Right forelimb (tissue), 1 donor: ENCODE measurements around the gene TNFSF9.

Experiments used
- DNase-seq: peaks from one replicate; pipeline ENCODE4 v3.0.0-alpha.2; 2018

The TNFSF9 gene, protein sequence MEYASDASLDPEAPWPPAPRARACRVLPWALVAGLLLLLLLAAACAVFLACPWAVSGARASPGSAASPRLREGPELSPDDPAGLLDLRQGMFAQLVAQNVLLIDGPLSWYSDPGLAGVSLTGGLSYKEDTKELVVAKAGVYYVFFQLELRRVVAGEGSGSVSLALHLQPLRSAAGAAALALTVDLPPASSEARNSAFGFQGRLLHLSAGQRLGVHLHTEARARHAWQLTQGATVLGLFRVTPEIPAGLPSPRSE

DNA sequence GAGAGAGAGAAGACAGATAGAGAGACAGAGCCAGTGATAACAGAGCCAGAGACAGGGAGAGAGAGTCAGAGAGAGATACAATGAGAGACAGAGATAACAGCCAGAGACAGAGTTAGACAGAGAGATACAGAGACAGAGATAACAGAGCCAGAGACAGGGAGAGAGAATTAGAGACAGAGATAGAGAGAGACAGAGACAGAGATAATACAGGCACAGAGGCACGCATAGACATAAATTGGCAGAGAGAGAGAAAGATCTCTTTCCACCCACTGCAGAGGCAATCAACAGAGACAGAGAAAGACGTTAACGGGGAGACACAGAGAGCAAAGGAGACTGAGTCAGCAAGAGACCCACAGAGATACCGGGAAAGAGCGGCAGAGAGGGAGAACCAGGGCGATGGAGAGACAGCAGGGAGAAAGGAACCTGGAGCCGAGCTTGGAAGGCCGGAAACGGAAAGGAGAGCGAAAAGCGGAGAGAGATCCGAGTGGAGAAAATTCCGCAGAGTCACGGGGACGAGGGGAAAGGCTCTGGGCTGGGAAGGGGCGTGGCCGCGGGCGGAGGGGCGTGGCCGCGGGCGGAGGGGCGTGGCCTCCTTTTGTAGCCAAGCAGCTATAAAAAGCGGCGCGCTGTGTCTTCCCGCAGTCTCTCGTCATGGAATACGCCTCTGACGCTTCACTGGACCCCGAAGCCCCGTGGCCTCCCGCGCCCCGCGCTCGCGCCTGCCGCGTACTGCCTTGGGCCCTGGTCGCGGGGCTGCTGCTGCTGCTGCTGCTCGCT, at the start of gene TNFSF9:
TSS of gene TNFSF9 (plus strand) at position 641 of the 777 bp plus-strand sequence. CDS start at position 652, 11 bp downstream.
- peak; percentile 96 for DNase-seq

DNA sequence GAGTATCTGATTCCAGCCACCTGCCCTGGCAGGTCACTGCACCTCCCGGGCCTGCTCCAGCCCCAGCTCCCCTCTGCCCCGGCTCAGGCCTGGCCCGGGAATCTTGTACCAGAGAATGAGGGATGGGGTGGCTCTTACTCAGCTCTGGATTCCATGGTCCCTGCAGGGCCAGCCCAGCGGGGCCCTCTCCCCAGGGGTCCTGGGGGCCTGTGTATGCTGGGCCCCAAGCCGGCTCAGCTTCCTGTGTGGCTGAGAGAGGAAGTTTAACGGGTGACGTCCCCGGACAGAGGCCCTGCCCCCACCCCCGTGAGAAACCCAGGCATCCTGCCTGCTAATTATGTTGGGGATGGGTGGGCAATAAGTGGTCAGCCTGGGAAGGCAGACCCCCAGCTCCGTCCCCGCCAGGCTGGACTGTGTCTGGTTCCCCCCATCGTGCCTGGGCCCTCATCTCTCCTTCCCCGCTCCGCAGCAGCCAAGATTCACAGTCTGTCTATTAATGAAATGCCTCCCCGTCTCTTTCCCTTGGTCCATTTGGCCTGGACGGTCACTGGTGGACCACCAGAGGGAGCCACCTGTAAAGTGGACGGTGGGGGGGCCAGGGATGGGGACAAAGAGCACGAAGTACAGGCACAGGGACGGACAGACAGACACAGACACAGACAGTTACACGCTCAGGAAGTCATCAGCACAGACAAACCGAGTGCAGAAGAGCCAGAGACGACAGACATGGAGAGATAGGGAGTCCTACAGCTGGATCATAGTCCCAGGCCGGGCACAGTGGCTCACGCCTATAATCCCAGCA, 49.1 kb upstream of the TNFSF9 start, which contains the start of gene DENND1C:
TSS of gene DENND1C (minus strand) at position 247 of the 802 bp plus-strand sequence. CDS start at position 155, 92 bp downstream.
- DNase-seq = no peak

DNA sequence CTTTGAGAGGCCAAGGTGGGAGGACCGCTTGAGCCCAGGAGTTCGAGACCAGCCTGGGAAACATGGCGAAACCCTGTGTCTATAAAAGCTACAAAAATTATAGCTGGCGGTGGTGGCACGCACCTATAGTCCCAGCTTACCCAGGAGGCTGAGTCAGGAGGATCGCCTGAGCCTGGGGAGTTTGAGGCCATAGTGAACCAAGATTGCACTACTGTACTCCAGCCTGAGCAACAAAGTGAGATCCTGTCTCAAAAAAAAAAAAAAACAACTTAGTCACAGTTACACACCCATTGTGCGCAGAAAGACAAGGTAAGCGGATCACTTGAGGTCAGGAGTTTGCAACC, 48.5 kb upstream of the TNFSF9 start:
- DNase-seq = no peak

DNA sequence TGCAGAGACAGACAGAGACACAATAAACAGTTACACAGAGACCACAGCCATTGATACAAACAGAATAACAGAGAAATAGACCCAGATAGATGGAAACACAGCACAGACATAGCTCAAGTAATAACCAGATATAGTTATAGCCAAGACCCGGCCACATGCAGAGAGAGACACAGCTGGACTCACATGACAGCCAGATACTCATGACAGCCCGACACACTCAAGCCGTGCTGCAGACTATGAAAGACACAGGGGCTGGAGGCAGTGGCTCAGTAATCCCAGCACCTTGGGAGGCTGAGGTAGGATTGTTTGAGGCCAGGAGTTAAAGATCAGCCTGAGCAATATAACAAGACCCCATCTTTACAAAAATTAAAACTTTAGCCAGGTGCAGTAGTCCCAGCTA, 47.6 kb upstream of the TNFSF9 start:
- DNase-seq = no peak

DNA sequence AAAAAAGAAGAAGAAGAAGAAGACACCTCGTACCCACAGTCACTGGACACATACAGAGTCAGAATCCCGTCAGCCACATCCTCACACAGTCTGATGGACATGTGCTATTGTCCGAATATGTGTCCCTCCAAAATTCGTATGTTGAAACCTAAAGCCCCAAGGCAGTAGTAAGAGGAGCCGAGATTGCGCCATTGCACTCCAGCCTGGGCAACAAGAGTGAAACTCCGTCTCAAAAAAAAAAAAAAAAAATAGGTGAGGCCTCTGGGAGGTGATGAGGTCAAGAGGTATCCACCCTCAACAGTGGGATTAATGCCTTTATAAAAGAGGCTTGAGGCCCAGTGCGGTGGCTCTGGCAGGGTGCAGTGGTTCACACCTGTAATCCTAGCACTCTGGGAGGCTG, 46.6 kb upstream of the TNFSF9 start:
- DNase-seq = no peak

DNA sequence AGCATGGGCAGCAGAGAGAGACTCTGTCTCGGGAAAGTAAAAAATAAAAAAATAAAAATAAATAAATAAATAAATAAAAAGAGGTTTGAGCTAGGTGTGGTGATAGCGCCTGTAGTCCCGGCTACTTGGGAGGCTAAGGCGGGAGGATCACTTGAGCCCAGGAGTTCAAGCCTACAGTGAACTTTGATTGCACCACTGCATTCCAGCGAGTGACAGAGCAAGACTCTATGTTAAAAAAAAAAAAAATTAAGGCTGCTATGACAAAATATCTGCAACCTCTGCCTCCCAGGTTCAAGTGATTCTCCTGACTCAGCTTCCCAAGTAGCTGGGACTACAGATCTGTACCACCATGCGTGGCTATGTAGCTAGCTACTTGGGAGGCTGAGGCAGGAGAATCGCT, 46.0 kb upstream of the TNFSF9 start:
- no peak for DNase-seq

DNA sequence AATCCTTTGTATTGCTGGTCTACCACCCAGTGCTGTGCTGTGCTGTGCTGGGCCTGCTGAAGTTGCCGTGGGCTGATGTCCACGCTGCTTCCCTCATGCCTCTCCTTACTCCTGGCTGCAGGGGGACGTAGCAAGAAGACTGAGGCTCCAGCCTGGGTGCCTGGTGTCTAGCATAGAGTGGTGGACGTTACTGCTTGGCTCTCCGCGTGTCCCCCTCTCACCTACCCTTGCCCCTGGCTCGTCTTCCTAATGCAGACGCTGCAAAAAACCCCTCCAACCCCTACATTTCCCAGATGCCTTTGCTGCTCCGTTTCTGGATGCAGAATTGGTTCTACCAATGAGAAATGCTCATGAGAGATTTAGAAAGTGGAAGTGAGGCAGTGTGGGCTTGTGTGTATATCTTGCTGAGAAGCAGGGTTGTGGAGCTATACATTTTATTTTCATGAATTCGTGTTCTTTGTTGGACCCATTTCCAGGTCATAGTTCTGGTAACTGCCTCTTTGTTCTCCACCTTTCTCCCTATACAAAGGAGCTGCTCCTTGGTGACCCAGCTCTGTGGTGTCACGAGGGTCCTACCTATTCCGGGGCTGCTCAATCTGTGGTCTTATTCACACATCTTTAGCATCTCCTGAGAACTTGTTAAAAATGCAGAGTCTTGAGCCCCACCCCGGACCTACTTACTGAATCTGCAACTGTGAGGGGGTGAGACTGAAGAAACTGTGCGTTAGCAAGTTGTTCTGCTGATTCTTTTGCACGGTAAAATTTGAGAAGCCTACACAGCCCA, 41.4 kb upstream of the TNFSF9 start:
- DNase-seq = no peak

DNA sequence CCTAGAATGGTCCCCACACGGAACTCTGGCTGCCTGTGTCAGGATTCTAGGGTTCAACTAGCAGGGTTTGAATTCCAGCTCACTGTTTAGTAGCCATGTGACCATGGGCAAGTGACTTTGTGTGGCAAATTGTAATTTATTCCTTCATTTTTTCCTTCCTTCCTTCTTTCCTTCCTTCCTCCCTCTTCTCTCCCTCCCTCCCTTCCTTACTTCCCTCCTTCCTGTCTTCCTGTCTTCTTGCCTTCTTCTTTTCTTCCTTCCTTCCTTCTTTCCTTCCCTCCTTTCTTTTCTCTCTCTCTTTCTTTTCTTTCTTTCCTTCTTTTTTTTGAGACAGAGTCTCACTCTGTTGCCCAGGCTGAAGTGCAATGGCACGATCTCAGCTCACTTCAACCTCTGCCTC, 40.7 kb upstream of the TNFSF9 start:
- DNase-seq = no peak

DNA sequence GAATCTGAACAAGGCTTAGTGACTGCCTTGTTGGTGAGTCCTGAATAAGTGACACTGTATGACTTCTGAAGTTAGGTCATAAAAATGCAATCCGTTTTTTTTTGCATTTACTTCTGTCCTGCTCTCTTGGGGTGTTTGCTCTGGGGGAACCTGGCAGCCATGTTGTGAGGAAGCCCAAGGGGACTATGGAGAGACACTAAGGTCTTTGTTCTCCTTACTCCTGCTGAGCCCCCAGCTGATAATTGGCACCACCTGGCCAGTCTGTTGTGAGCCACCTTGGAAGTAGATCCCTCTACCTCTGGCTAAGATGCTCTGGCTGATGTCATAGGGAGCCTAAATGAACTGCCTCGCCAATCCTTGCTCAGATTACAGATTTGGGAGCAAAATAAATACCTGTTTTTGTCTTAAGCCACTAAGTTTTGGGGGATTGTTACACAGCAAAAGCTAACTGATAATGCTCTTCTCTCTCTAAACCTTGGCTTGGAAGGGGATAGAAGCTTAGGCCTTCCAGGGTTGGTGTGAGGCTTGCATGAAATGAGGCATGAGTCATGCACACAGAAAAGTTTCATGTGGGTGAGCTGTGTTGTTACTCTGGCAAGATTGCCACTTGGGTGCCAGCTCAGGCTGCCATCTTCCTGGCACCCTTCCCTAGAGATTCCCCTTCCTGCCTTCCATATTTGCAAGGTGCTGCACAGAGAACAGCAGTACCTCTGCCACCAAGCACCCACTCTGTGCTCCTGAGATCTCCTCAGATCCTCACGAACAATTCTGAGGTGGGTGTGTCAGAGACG, 38.8 kb upstream of the TNFSF9 start:
- no peak for DNase-seq

DNA sequence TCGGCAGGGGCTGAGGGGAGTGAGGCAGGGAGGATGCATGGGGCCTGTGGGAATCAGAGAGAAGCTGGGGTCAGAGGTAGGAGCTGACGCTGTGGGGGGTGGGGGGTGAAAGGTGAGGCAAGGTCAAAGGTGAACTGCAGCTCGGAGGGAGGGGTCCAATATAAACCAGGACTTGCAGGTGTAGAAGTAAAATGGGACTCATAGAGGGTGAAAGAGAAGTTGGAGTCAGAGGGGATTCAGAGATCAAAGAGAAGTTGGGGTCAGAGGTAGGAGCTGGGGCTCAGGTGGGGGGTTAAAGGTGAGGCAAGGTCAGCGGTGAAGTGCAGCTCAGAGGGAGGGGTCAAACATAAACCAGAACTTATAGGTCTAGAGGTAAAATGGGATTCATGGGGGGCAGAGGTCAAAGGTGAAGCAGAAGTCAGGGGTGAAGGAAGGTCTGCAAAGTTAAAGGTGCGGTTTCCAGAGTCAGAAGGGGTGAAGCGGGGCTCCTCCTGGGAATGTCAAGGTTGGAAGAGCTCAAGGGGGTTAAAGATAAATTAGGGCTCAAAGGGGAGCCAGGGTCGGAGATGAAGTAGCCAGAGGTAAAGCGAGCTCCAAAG, 36.3 kb upstream of the TNFSF9 start:
- no peak for DNase-seq

DNA sequence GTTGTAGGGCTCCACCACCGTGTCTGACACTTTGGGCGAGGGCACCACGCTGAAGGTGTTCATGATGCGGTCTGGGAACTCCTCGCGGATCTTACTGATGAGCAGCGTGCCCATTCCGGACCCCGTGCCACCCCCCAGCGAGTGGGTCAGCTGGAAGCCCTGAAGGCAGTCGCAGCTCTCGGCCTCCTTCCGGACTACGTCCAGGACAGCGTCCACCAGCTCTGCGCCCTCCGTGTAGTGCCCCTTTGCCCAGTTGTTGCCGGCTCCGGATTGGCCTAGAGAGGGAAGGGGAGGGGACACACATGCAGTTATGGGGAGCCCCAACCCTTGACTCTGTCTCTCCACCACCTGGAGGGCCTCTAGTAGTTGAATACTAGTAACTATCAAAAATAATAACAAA, 34.9 kb upstream of the TNFSF9 start:
- no peak for DNase-seq

DNA sequence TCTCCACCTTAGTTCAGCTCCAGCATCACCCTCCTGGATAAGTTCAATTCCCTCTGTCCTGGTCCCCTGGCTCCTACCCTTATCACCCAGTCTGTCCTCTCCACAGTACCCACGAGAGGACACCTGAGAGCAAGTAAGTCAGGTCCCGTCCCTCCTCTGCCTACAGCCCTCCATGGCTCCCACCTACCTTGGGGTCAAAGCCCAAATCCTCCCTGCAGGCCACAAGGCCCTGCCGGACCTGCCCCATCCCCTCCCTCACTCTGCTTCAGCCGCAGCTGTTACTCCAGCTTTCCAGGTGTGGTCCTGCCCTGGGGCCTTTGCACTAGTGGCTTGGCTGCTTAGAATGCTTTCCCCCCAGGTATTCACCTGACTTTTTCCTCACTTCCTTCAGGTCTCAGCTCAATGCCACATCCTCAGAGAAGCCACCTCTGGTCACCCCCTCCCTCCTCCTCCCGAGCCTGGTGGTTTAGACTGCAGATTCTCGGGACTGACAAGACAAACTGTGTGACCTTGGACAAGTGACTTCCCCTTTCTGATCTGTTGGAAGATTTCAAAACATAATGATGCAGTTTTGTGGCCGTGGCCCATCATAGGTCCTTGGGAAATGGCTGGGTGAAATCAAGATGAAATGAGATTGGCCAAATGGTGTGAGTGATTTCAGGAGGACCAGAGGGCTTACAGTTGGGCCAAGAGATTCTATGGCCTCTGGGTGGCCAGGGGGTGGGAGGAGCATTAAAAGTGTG, 32.4 kb upstream of the TNFSF9 start:
- DNase-seq = no peak

DNA sequence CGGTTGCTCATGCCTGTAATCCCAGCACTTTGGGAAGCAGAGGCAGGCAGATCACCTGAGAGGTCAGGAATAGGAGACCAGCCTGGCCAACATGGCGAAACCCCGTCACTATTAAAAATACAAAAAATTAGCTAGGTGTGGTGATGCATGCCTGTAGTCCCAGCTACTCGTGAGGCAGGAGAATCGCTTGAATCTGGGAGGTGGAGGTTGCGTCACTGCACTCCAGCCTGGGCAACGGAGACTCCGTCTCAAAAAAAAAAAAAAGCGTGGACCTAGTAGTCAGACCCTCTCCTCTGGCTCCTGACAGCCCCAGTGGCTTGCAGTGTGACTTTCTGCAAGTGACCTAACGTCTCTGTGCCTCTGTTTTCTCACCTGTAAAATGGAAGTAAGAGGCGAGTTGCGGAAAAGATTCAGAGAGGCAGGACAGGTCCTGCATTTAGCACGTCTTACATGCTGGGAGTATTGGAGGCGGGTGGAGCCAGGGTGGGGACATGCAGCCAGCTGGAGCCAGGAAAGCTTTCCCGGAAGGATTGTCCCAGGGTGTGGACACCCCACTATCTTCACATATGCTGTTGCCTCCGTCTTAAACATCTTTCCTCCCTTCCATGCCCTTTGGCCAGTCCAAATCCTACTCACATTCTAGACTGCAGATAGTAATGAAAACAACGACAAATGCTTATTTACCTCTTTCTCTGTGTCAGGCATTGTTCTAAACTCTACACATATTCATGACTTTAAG, 31.6 kb upstream of the TNFSF9 start:
- no peak for DNase-seq

DNA sequence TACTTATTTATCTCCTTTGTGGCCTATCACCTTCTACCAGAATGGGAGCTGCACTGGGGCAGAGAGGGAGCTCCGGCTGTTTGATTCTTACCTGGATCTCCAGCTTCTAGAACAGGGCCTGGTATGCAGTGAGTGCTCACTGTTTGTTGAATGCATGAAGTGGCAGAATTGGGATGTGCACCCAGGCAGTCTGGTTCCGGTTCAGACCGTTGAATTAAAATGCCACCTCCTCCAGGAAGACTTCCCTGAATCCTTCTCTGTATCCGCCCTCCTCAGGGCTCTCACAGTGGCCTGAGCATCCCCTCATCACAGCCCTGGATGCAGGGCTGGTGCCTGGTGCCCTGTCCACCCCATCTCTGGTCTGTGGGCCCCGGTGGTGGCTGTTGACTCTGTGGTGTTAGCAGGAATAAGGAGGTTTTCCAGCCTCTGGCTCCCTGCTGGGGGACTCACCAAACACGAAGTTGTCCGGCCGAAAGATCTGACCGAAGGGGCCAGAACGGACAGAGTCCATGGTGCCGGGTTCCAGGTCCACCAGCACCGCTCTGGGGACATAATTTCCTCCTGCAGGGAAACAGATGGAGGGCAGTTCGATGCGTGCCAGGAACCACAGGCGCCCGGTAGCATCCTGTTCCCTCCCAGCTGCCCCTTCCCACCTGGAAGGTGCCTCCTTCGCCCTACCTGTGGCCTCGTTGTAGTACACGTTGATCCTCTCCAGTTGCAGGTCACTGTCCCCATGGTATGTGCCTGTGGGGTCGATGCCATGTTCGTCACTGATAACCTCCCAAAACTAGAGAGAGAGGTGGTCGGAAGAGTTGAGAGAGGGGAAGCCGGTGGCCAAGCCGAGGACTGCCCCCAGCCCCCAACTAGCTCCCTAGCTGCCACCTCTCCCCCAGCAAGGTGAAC, 29.7 kb upstream of the TNFSF9 start:
- no peak for DNase-seq

DNA sequence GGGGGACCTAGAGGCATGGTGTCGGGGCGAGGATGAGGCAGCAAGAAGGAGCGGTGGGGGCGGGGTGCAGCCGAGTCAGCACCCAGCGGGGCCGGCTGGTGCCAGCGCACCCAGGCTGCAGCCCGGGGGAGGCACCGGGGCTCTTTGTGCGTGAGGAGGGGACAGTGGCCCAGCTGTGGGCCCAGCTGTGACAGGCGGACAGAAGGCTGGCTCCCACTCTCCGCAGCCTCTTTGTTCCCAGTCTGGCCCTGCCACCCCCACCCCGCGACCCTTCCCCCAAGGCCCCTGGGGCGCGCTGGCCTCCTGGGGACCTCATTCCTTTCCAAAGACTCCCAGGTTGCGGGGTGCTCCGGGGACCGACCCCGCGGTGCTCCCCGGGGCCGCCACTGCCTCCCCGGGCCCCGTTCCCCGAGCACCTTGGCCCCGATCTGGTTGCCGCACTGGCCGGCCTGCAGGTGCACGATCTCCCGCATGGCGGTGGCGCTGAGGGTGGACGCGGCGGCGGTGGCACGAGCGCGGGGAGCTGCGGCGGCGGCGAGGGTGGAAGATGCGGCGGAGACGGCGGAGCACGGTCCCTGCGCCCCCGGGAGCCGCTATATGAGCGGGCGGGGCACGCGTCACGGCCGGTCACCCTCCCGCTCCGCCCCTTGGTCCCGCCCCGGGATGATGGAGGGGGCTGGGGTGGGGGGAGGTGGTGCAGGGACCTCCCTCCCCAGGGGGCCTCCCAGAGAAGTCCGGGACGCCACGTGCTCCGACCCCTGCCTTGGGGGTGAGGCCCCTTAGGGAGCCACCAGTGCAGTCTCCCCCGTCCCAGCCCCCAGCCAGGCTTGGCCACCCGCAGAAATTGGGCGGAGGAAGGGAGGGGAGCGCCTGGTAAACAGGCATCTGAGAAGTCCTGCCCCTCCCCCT, 28.8 kb upstream of the TNFSF9 start, which contains the start of gene TUBB4A:
TSS of gene TUBB4A (minus strand) at position 570 of the 909 bp plus-strand sequence. CDS start at position 473, 97 bp downstream.
- DNase-seq = no peak

DNA sequence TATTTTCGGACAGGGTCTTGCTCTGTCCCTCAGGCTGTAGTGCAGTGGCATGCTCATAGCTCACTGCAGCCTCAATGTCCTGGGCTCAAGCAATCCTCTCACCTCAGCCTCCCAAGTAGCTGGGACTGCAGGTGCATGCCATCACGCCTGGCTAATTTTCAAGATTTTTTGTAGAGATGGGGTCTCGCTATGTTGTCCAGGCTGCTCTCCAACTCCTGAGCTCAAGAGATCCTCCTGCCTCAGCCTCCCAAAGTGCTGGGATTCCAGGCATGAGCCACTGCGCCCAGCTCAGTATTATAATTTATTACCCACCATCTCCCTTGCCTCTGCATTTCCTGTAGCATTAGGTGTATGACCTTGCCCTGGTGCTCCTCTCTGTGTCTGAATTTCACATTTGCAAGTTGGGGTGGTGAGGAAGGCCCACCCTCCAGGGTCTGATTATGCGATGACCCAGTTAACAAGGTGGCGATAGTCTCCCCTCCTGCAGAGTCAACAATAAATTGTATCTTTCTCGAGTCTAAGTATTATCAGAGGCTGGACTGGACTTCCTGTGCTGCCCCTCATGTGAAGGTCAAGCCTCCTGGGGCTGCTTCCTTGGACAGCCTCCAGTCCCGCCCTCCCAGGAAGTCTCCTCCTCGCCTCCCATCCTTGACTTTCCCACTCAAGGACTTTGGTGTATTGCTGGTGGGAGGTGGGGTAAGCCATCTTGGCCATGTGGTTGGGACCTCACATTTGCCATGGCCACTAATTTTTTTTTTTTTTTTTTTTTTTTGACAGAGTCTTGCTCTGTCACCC, 27.2 kb upstream of the TNFSF9 start:
- DNase-seq = no peak
